Testis (tissue), 3 donors: ENCODE results near the gene FAM53A. TPM values are rescaled to one million over a fixed set of nuclear protein-coding genes. Genes with fewer than 3 reads are reported as not detected.

Source experiments
- DNase-seq: peaks from one replicate; pipeline ENCODE4 v3.0.0-alpha.2; 2019
- H3K27ac ChIP-seq, 2 donors: fragments of 200-600 bp; sonication (generic); one replicate each; pipeline ENCODE4 v1.5.1; 2019
- H3K27me3 ChIP-seq: fragments of 200-600 bp; sonication (generic); one replicate; pipeline ENCODE4 v1.5.1; 2019
- H3K36me3 ChIP-seq: fragments of 200-600 bp; sonication (generic); one replicate; pipeline ENCODE4 v1.5.1; 2017; ENCODE audit warnings: low read depth; ENCODE audit errors: missing control alignments
- H3K4me1 ChIP-seq: fragments of 200-600 bp; sonication (generic); one replicate; pipeline ENCODE4 v1.5.1; 2019
- H3K4me3 ChIP-seq, 2 donors: fragments of 200-600 bp; sonication (generic); one replicate each; pipeline ENCODE4 v1.5.1; 2017 to 2019
- H3K9me3 ChIP-seq: fragments of 200-600 bp; sonication (generic); one replicate; pipeline ENCODE4 v1.5.1; 2017
- POLR2A ChIP-seq: fragments of 450-650 bp; IDR thresholded peaks from one replicate; pipeline ENCODE4 v1.6.1; 2017; ENCODE audit warnings: antibody characterized with exemption, mild to moderate bottlenecking, moderate library complexity
- WGBS, 2 donors: methylation state at CpG; one replicate each; pipeline ENCODE4 v1.1.5; 2018; 5-methylcytosine and 5-hydroxymethylcytosine counted together
- intact Hi-C: fragments of 100-400 bp; cut with DNase I; formaldehyde crosslinking; loops from one replicate; pipeline ENCODE4 v1.15.1; 2023; ENCODE audit warnings: low total_unique reads
- polyA plus RNA-seq: library from polyadenylated mRNA; stranded (reverse); fragments of 350-450 nt; fragmentation: Illumina TruSeq; extraction: RNeasy Lipid Tissue Mini Kit (QIAGEN cat#74804); gene quantifications from one replicate; pipeline ENCODE4 v1.2.3, GENCODE V29; 2014; ENCODE audit warnings: low read depth, low replicate concordance; ENCODE audit not compliant: insufficient read depth
- total RNA-seq, 2 donors: library from RNA; depleted of rRNA; stranded (reverse); fragments of >200 nt; gene quantifications; one replicate each; pipeline ENCODE4 v1.2.3, GENCODE V29; 2016
- TF ChIP-seq, protein P1 (sequence below), 3 experiments: fragments of 450-650 bp in 2 of 3; fragments of 200-600 bp in 1 of 3; sonication (generic) in 1 of 3; IDR thresholded peaks; one replicate each; pipeline ENCODE4 v1.5.1; 2016 to 2019; ENCODE audit warnings: antibody characterized with exemption in 3 of 3, mild to moderate bottlenecking in 2 of 3, moderate library complexity in 1 of 3

The FAM53A gene
- total and polyA plus RNA-seq, 3 donors from 2014 or later: 24.2 to 60.8 (median 41.3) TPM

DNA sequence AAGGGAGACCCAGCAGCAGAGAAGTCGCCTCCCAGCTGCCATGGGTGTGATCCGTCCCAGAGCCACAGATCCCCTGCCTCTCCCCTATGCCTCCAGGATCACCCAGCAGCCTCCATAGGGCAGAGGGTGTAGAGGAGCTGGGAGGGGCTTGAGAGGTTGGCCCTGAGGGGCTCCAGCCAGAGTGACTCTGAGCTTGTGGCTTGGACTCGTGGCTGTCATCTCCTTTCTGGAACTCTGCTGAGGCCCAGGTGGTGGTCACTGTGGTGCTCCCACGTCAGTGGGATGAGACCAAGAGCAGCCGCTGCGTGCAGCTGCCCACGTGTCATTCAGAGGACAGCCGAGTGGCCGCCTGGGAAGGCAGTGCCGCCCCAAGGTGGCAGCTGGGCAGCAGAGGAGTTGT, 41.4 kb upstream of the FAM53A start:
- H3K36me3 ChIP-seq: no peaks in the 10 kb centered on the region
- intact Hi-C loops: loop anchor here (5.0 kb wide), 1 partner anchor 33 kb away; no protein-coding TSS in a partner anchor
- no peak overlapping the region for H3K27ac ChIP-seq
- H3K4me3 ChIP-seq: no peak overlapping the region
- no peak for DNase-seq
- 88 to 92% methylated on average over 2 to 10 of the region's 10 CpGs for WGBS, 2 donors
- H3K27me3 ChIP-seq: no peaks in the 10 kb centered on the region
- no peaks in the 10 kb centered on the region for H3K9me3 ChIP-seq
- peaks cover 8% of the 10 kb centered on the region for H3K4me1 ChIP-seq
- TF ChIP-seq POLR2A: no peak
- TF ChIP-seq, protein P1, sequence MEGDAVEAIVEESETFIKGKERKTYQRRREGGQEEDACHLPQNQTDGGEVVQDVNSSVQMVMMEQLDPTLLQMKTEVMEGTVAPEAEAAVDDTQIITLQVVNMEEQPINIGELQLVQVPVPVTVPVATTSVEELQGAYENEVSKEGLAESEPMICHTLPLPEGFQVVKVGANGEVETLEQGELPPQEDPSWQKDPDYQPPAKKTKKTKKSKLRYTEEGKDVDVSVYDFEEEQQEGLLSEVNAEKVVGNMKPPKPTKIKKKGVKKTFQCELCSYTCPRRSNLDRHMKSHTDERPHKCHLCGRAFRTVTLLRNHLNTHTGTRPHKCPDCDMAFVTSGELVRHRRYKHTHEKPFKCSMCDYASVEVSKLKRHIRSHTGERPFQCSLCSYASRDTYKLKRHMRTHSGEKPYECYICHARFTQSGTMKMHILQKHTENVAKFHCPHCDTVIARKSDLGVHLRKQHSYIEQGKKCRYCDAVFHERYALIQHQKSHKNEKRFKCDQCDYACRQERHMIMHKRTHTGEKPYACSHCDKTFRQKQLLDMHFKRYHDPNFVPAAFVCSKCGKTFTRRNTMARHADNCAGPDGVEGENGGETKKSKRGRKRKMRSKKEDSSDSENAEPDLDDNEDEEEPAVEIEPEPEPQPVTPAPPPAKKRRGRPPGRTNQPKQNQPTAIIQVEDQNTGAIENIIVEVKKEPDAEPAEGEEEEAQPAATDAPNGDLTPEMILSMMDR (IDR thresholded peaks at IDR 0.05): no peak

DNA sequence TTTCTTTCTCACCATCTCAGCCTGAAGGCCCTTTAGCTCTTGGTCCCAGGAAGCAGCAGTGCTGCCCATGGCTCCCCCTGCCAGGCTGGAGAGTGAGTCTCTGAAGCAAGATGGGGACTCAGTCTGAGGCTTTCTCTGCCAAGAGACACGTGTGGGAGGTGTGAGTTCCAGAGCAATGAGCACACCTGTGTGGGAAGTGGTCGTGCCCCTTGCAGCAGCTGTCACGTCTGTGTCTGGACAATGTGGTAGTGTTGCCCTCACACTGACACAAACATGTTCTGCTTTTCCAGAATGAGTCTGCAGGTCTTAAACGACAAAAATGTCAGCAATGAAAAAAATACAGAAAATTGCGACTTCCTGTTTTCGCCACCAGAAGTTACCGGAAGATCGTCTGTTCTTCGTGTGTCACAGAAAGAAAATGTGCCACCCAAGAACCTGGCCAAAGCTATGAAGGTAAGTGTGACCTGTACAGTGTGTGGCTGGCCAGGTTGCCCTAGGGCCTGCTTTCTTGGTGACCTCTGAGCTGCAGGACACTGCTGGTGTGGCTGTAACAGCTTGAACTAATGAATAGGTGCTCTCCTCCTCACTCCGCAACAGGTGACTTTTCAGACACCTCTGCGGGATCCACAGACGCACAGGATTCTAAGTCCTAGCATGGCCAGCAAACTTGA, 39.2 kb upstream of the FAM53A start:
- Histone ChIP-seq H3K27ac (no peak overlapping the region), H3K4me1 (peaks cover 16% of the 10 kb centered on the region), H3K4me3 (no peak overlapping the region), H3K36me3 (no peaks in the 10 kb centered on the region), H3K27me3 (no peaks in the 10 kb centered on the region), H3K9me3 (no peaks in the 10 kb centered on the region)
- WGBS, 2 donors: 78 to 80% methylated on average over 12 of the region's 12 CpGs
- intact Hi-C loops: no loop called here
- DNase-seq: no peak
- TF ChIP-seq, protein P1 (IDR thresholded peaks at IDR 0.05): no peak
- no peak for TF ChIP-seq POLR2A

DNA sequence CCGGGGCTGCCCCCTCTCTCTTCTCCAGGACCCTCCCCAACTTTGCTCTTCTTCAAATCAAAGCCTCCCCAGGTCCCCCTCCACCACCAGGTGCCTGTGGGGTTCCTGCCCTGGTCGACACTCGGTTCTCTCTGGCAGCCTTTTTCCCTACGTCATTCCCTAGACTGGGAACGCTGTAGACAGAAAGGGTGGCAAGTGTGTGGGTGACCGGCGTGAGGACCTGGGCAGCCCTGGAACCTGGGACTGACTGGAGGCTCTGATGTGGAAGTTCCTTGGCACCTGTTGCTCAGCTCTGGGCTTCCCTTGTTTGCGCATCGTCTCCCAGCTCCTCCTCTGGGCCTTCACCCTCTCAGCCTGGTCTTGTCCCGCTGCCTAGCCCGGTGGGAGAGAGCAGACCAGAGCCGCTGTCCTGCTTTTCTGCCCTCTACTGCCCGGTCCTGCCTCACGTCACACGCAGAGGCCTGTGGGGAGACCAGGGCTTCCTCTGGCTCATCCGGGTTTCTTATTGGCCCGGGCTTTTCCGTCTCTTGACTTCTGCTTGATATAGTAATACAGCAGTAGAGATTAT, 38.5 kb upstream of the FAM53A start:
- 52 to 54% methylated on average over 15 to 18 of the region's 18 CpGs for WGBS, 2 donors
- H3K9me3 ChIP-seq: no peaks in the 10 kb centered on the region
- no peak overlapping the region for H3K4me3 ChIP-seq
- no peaks in the 10 kb centered on the region for H3K36me3 ChIP-seq
- H3K4me1 ChIP-seq: peaks cover 16% of the 10 kb centered on the region
- TF ChIP-seq, protein P1 (IDR thresholded peaks at IDR 0.05): no peak
- TF ChIP-seq POLR2A: no peak
- intact Hi-C loops: no loop called here
- no peaks in the 10 kb centered on the region for H3K27me3 ChIP-seq
- H3K27ac ChIP-seq: no peak overlapping the region
- no peak for DNase-seq

DNA sequence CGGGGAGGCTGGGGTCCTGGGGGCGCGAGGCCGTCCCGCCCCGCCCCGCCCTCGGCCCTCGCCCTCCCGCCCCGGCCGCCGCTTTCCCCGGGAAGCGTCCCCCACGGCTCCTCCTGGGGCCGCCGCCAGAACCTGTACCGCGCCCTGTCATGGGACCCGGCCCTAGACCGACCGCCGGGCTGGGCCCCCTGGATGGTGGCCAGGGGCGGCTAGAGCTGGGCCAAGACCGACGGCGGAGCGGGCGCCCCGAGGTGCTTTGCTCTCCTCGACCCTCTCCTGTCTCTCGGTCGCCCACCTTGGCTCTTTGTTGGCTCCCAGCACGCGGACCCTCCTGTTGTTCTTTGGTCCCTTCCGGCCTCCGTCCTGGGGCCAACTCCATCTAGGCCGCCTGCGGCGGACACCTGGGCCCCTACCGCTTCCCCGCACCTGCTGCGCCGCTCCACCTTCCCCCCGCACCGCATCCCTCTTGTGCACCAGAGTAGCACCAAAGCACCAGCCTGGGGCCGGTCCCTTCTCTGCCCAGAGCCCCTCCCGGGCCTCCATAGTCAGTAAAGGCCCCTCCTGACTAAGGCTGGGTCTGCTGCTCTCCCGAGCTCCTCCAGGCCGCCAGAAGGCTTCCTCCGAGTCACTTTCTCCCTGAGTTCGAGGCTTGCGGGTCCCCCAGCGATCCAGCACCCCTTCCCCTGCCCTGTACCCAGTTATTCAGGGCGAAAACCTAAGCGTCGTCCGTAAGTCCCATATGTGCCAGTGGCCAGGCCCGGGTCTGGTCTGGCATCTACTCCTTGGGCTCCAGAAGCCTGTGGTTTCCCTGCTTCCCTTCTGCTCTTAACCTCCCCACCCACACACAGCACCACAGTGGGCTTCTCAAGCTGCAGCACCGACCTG, 37.8 kb upstream of the FAM53A start:
- H3K9me3 ChIP-seq: no peaks in the 10 kb centered on the region
- H3K27ac ChIP-seq: peak overlapping the region in 1 of 2 donors; percentile 50
- peaks cover 16% of the 10 kb centered on the region for H3K4me1 ChIP-seq
- intact Hi-C loops: no loop called here
- H3K4me3 ChIP-seq: peak overlapping the region; percentile 67 to 71
- 5 to 11% methylated on average over 32 to 55 of the region's 61 CpGs for WGBS, 2 donors
- TF ChIP-seq POLR2A: no peak
- TF ChIP-seq, protein P1 (IDR thresholded peaks at IDR 0.05): no peak
- DNase-seq: no peak
- no peaks in the 10 kb centered on the region for H3K27me3 ChIP-seq
- no peaks in the 10 kb centered on the region for H3K36me3 ChIP-seq
